Hematopoietic multipotent progenitor cell treated with erythropoietin and hydrocortisone succinate and interleukin-3 and kit ligand, for 8 days (in vitro differentiated cells): ENCODE data around the gene LATS2.

ENCODE experiments used
- DNase-seq: peaks from one replicate; pipeline ENCODE4 v3.0.0-alpha.2; 2015

LATS2 gene

GRCh38 chr13:21061029-21061763 is at the start of gene LATS2:
LATS2 (minus strand) TSS chr13:21061586; CDS start chr13:21046026, 15,560 bp downstream.
- peak; percentile 89 for DNase-seq

- DNase-seq, result no peak
Measured at GRCh38 chr13:21109168-21109567, 47.8 kb upstream of the LATS2 start.

GRCh38 chr13:21106089-21106488 is 44.7 kb upstream of the LATS2 start:
- DNase-seq, result no peak

- DNase-seq, result no peak
Measured at GRCh38 chr13:21104199-21105019, 43.0 kb upstream of the LATS2 start.

- no peak for DNase-seq
Measured at GRCh38 chr13:21101865-21102576, 40.6 kb upstream of the LATS2 start.

- DNase-seq, result no peak
Measured at GRCh38 chr13:21100994-21101757, 39.8 kb upstream of the LATS2 start.

GRCh38 chr13:21100211-21100610 is 38.8 kb upstream of the LATS2 start:
- DNase-seq, result no peak

GRCh38 chr13:21095311-21095710 is 33.9 kb upstream of the LATS2 start:
- DNase-seq, result no peak

GRCh38 chr13:21089830-21090229 is 28.4 kb upstream of the LATS2 start:
- no peak for DNase-seq

GRCh38 chr13:21088534-21088933 is 27.1 kb upstream of the LATS2 start:
- no peak for DNase-seq

- DNase-seq, result no peak
Measured at GRCh38 chr13:21086929-21087328, 25.5 kb upstream of the LATS2 start.

- no peak for DNase-seq
Measured at GRCh38 chr13:21081926-21082325, 20.5 kb upstream of the LATS2 start.

- no peak for DNase-seq
Measured at GRCh38 chr13:21080593-21080891, 19.2 kb upstream of the LATS2 start.

- no peak for DNase-seq
Measured at GRCh38 chr13:21079761-21080592, 18.6 kb upstream of the LATS2 start.

- DNase-seq, result no peak
Measured at GRCh38 chr13:21079221-21079620, 17.8 kb upstream of the LATS2 start.

- DNase-seq, result no peak
Measured at GRCh38 chr13:21078501-21078900, 17.1 kb upstream of the LATS2 start.

GRCh38 chr13:21077788-21078353 is 16.5 kb upstream of the LATS2 start:
- DNase-seq, result no peak

- no peak for DNase-seq
Measured at GRCh38 chr13:21077076-21077787, 15.8 kb upstream of the LATS2 start.

GRCh38 chr13:21076253-21076652 is 14.9 kb upstream of the LATS2 start:
- peak; percentile 29 for DNase-seq

GRCh38 chr13:21075379-21076249 is 14.2 kb upstream of the LATS2 start:
- DNase-seq, result peak; percentile 30
